SK-N-SH (cell line): ENCODE results near the gene RBM38. TPM values are rescaled to one million over a fixed set of nuclear protein-coding genes. Genes with fewer than 3 reads are reported as not detected.

Source experiments
- CTCF ChIA-PET: fragments of 300-600, 350-600 bp; formaldehyde crosslinking; extraction: SDS; loops from one replicate; lab custom pipeline; 2021; lab: Yijun Ruan, JAX
- POLR2A ChIA-PET: fragments of 350-600 bp; sonication (Branson Sonifier 250); formaldehyde crosslinking; extraction: SDS; loops from one replicate; lab custom pipeline; 2020; ENCODE audit warnings: antibody characterized with exemption, inconsistent platforms; lab: Yijun Ruan, JAX
- DNase-seq: peaks from one replicate; pipeline ENCODE4 v3.0.0; 2012
- H2AFZ ChIP-seq: fragments of 200-600 bp; sonication (generic); 2 replicates; pipeline ENCODE4 v1.8.1; 2016; ENCODE audit warnings: antibody characterized with exemption, mild to moderate bottlenecking, low read depth
- H3F3A ChIP-seq: fragments of 200-600 bp; sonication (generic); replicated peaks from 2 replicates; pipeline ENCODE3; 2016; ENCODE audit warnings: antibody characterized with exemption, mild to moderate bottlenecking; ENCODE audit not compliant: insufficient read depth
- H3K27ac ChIP-seq, 2 experiments: fragments of 200-500 bp in 1 of 2; fragments of 200-600 bp in 1 of 2; sonication (Bioruptor generic) in 1 of 2; sonication (generic), shearing (Covaris generic) in 1 of 2; 2 replicates each; pipeline versions ENCODE4 v1.5.1 to v1.6.1; 2014 to 2016; ENCODE audit warnings: low read depth in 2 of 2, inconsistent platforms in 1 of 2, low read length in 1 of 2, mild to moderate bottlenecking in 1 of 2, mixed read lengths in 1 of 2
- H3K27me3 ChIP-seq: fragments of 200-600 bp; sonication (generic), shearing (Covaris generic); 2 replicates; pipeline ENCODE4 v1.6.1; 2016; ENCODE audit warnings: mixed run types; ENCODE audit not compliant: insufficient read depth
- H3K36me3 ChIP-seq, 2 experiments: fragments of 200-500 bp in 1 of 2; fragments of 200-600 bp in 1 of 2; sonication (Bioruptor generic) in 1 of 2; sonication (generic) in 1 of 2; replicated peaks in 1 of 2; 2 replicates each; pipeline versions ENCODE3 to v1.5.1; 2014 to 2016; ENCODE audit warnings: low read length in 1 of 2, mild to moderate bottlenecking in 1 of 2; ENCODE audit not compliant: insufficient read depth in 2 of 2, control insufficient read depth in 1 of 2
- H3K4me1 ChIP-seq, 2 experiments: fragments of 200-500 bp in 1 of 2; fragments of 200-600 bp in 1 of 2; sonication (Bioruptor generic) in 1 of 2; sonication (generic), shearing (Covaris generic) in 1 of 2; 2 replicates each; pipeline versions ENCODE4 v1.5.1 to v1.6.1; 2014 to 2016; ENCODE audit warnings: low read depth in 1 of 2, low read length in 1 of 2, mixed run types in 1 of 2; ENCODE audit not compliant: insufficient read depth in 2 of 2, control insufficient read depth in 1 of 2
- H3K4me2 ChIP-seq: fragments of 200-600 bp; sonication (generic), shearing (Covaris generic); 2 replicates; pipeline ENCODE4 v1.6.1; 2017; ENCODE audit warnings: mixed run types
- H3K4me3 ChIP-seq, 2 experiments: fragments of 200-500 bp in 1 of 2; fragments of 200-600 bp in 1 of 2; sonication (Bioruptor generic) in 1 of 2; sonication (generic), shearing (Covaris generic) in 1 of 2; 2 replicates each; pipeline versions ENCODE4 v1.5.1 to v1.8.1; 2014 to 2016; ENCODE audit warnings: low read depth in 2 of 2, inconsistent platforms in 1 of 2, low read length in 1 of 2, mild to moderate bottlenecking in 1 of 2, mixed read lengths in 1 of 2, moderate library complexity in 1 of 2
- H3K79me2 ChIP-seq: fragments of 200-600 bp; sonication (generic); 2 replicates; pipeline ENCODE4 v1.8.1; 2017; ENCODE audit warnings: mild to moderate bottlenecking; ENCODE audit not compliant: insufficient read depth
- H3K9ac ChIP-seq: fragments of 200-600 bp; sonication (generic); 2 replicates; pipeline ENCODE4 v1.6.1; 2017; ENCODE audit warnings: mixed run types
- H3K9me2 ChIP-seq: fragments of 200-600 bp; sonication (generic); 2 replicates; pipeline ENCODE4 v1.6.1; 2017; ENCODE audit warnings: mixed run types
- H3K9me3 ChIP-seq: fragments of 200-600 bp; sonication (generic); 2 replicates; pipeline ENCODE4 v1.6.1; 2017; ENCODE audit warnings: mixed run types, mild to moderate bottlenecking, moderate library complexity
- H4K20me1 ChIP-seq: fragments of 200-600 bp; sonication (generic); 2 replicates; pipeline ENCODE4 v1.6.1; 2017; ENCODE audit warnings: mild to moderate bottlenecking, mixed run types; ENCODE audit not compliant: insufficient read depth
- CTCF ChIP-seq: fragments of 200-600 bp; sonication (generic); IDR thresholded peaks from 2 replicates; pipeline ENCODE4 v1.6.1; 2017; ENCODE audit warnings: antibody characterized with exemption, mild to moderate bottlenecking, moderate library complexity
- FOSL2 ChIP-seq: IDR thresholded peaks from 2 replicates; pipeline ENCODE4 v1.4.0; 2012; ENCODE audit warnings: low read depth, mild to moderate bottlenecking, moderate library complexity, borderline replicate concordance
- FOXJ3 ChIP-seq: sonication (generic); formaldehyde crosslinking; IDR thresholded peaks from 2 replicates; pipeline ENCODE4 v1.5.1; 2020; ENCODE audit warnings: mild to moderate bottlenecking, missing genetic modification reagents
- FOXM1 ChIP-seq: IDR thresholded peaks from 2 replicates; pipeline ENCODE4 v1.4.0; 2012; ENCODE audit warnings: low read depth, mild to moderate bottlenecking
- GATA2 ChIP-seq: sonication (generic); formaldehyde crosslinking; IDR thresholded peaks from 2 replicates; pipeline ENCODE4 v1.5.0; 2020; ENCODE audit warnings: mild to moderate bottlenecking, missing genetic modification reagents
- IRF3 ChIP-seq: fragments of 150-350 bp; IDR thresholded peaks from 2 replicates; pipeline ENCODE4 v1.6.1; 2016; ENCODE audit warnings: mild to moderate bottlenecking, low read depth, low read length
- NRF1 ChIP-seq: IDR thresholded peaks from 2 replicates; pipeline ENCODE4 v1.6.1; 2012; ENCODE audit warnings: low read depth, mild to moderate bottlenecking, low read length
- POLR2AphosphoS5 ChIP-seq: IDR thresholded peaks from 2 replicates; pipeline ENCODE4 v1.6.1; 2012; ENCODE audit warnings: low read depth, low read length
- RCOR1 ChIP-seq: fragments of 150-350 bp; IDR thresholded peaks from 2 replicates; pipeline ENCODE4 v1.6.1; 2017; ENCODE audit warnings: antibody characterized with exemption, low read length
- REST ChIP-seq: IDR thresholded peaks from 2 replicates; pipeline ENCODE4 v1.6.1; 2012; ENCODE audit warnings: mild to moderate bottlenecking, low read depth, low read length, moderate library complexity
- SMC3 ChIP-seq: IDR thresholded peaks from 2 replicates; pipeline ENCODE4 v1.6.1; 2012; ENCODE audit warnings: low read depth, low read length, improper control_type of control experiment
- TAF1 ChIP-seq: IDR thresholded peaks from 2 replicates; pipeline ENCODE4 v1.6.1; 2012; ENCODE audit warnings: low read depth, mild to moderate bottlenecking, low read length, moderate library complexity, borderline replicate concordance
- TCF12 ChIP-seq: IDR thresholded peaks from 2 replicates; pipeline ENCODE4 v1.4.0; 2012
- YY1 ChIP-seq: IDR thresholded peaks from 2 replicates; pipeline ENCODE4 v1.4.0; 2012; ENCODE audit warnings: low read depth, mild to moderate bottlenecking
- ZBTB33 ChIP-seq: IDR thresholded peaks from 2 replicates; pipeline ENCODE4 v1.4.0; 2012; ENCODE audit warnings: low read depth, borderline replicate concordance
- WGBS: methylation state at CpG from one replicate; pipeline ENCODE4 v1.1.6; 2017; ENCODE audit warnings: low lambda C conversion rate; 5-methylcytosine and 5-hydroxymethylcytosine counted together
- polyA plus RNA-seq, 3 experiments: library from polyadenylated mRNA; depleted of rRNA; stranded (reverse); fragments of >200 nt; gene quantifications; 2 replicates each; pipeline ENCODE4 v1.2.3, GENCODE V29; 2012
- TF ChIP-seq, protein P1 (sequence below): IDR thresholded peaks from 2 replicates; pipeline ENCODE4; 2012
- TF ChIP-seq, protein P2 (sequence below): fragments of 150-350 bp; IDR thresholded peaks from 2 replicates; pipeline ENCODE4 v1.6.1; 2017; ENCODE audit warnings: antibody characterized with exemption, low read length, low read depth, borderline replicate concordance

Gene RBM38
- polyA plus RNA-seq, 1 of the 3 experiments (the other 2 are of a cell fraction): 11.5 TPM

DNA sequence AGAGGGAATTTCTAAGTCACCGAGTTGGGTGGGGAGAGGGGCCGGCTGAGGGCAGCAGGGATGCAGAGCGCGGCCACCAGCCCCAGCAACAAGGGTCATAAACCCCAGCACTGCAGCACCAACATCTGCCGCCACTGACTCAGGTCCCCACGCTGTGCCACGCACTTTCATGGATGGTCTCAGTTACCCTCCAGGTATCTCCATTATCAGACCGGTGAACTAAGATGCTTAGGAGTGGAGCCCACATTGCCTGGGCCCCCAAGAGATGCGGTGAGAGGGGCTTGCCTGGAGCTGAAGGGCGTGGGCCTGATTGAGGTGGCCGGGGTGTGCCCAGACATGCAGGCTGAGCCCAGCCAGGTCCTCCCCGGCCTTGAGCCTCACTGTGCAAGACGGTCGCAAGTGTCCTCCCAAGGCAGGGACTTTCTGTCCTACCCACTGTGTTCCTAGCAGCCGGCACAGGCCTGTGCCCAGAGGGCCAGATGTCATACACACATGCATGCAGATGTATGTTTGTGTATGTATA lies 19.3 kb downstream of the RBM38 start:
- Histone ChIP-seq H3K4me2 (no peak overlapping the region), H3F3A (no peaks in the 10 kb centered on the region), H3K27me3 (no peaks in the 10 kb centered on the region), H3K9me2 (no peaks in the 10 kb centered on the region), H4K20me1 (no peaks in the 10 kb centered on the region), H3K9me3 (no peaks in the 10 kb centered on the region), H3K27ac (no peak overlapping the region), H3K36me3 (peaks cover 0 to 15% of the 10 kb centered on the region in 2 experiments), H3K4me1 (peaks cover 0 to 22% of the 10 kb centered on the region in 2 experiments; a peak in 1 of 4 replicates), H3K4me3 (no peak overlapping the region), H3K79me2 (no peaks in the 10 kb centered on the region), H3K9ac (no peak overlapping the region), H2AFZ (no peak overlapping the region)
- TF ChIP-seq, protein P1, sequence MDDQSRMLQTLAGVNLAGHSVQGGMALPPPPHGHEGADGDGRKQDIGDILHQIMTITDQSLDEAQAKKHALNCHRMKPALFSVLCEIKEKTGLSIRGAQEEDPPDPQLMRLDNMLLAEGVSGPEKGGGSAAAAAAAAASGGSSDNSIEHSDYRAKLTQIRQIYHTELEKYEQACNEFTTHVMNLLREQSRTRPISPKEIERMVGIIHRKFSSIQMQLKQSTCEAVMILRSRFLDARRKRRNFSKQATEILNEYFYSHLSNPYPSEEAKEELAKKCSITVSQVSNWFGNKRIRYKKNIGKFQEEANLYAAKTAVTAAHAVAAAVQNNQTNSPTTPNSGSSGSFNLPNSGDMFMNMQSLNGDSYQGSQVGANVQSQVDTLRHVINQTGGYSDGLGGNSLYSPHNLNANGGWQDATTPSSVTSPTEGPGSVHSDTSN: no peak
- TF ChIP-seq POLR2AphosphoS5: no peak
- TF ChIP-seq GATA2 (CRISPR knock-in tag): no peak
- no peak for TF ChIP-seq FOXM1
- TF ChIP-seq ZBTB33: no peak
- TF ChIP-seq YY1: no peak
- TF ChIP-seq FOXJ3 (CRISPR knock-in tag): no peak
- no peak for TF ChIP-seq FOSL2
- TF ChIP-seq RCOR1: no peak
- TF ChIP-seq CTCF: no peak
- POLR2A ChIA-PET: no interaction called here
- CTCF ChIA-PET: interaction anchor here (2.1 kb wide), 1 partner anchor 28 kb away, joined by 10 read pairs; no protein-coding TSS in a partner anchor
- 94% methylated on average over 3 of the region's 15 CpGs for WGBS
- DNase-seq: no peak

DNA sequence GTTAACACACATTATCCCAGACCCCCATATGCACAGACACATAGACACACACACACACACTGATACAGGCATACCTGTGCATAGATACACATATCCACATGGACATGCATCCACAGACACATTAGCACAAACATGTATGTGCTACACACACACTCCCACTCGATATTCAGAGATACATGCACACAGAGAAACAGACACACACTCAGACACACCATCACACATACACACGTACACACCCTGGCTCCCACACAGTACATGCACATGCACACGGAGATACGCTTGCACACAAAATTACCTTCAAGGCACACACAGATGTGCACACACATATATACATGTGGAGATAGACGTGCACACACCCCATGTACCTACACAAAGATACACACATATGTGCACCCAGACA lies 19.7 kb downstream of the RBM38 start:
- Histone ChIP-seq H3K79me2 (no peaks in the 10 kb centered on the region), H3K9me2 (no peaks in the 10 kb centered on the region), H3K4me1 (peaks cover 0 to 22% of the 10 kb centered on the region in 2 experiments; a peak in 1 of 4 replicates), H3K9me3 (no peaks in the 10 kb centered on the region), H3K4me3 (no peak overlapping the region), H3K36me3 (peaks cover 0 to 15% of the 10 kb centered on the region in 2 experiments), H3K27ac (no peak overlapping the region), H3F3A (no peaks in the 10 kb centered on the region), H2AFZ (no peak overlapping the region), H4K20me1 (no peaks in the 10 kb centered on the region), H3K4me2 (no peak overlapping the region), H3K27me3 (no peaks in the 10 kb centered on the region), H3K9ac (no peak overlapping the region)
- POLR2A ChIA-PET: no interaction called here
- DNase-seq: no peak
- WGBS: 85% methylated on average over 5 of the region's 5 CpGs
- CTCF ChIA-PET: no interaction called here
- TF ChIP-seq SMC3 (no peak), IRF3 (no peak), NRF1 (no peak), REST (no peak), TCF12 (no peak), GATA2 (CRISPR knock-in tag) (no peak), TAF1 (no peak)
- TF ChIP-seq, protein P2, sequence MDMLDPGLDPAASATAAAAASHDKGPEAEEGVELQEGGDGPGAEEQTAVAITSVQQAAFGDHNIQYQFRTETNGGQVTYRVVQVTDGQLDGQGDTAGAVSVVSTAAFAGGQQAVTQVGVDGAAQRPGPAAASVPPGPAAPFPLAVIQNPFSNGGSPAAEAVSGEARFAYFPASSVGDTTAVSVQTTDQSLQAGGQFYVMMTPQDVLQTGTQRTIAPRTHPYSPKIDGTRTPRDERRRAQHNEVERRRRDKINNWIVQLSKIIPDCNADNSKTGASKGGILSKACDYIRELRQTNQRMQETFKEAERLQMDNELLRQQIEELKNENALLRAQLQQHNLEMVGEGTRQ: no peak
